Fibroblast of mammary gland (primary cell): Measurements from ENCODE around the gene CCDC121.
A peak's percentile ranks its signal among the peaks of the same experiment; 100 is the strongest.
"Not testable (repeated sequence)": the region's sequence is repeated elsewhere in the genome, so short reads cannot be mapped to it uniquely, and the experiment has no call there.

ENCODE experiments used
- DNase-seq: peaks from one replicate; pipeline ENCODE4 v3.0.0-alpha.2; 2010; ENCODE audit warnings: low read depth
- H3K4me3 ChIP-seq: 2 replicates; pipeline ENCODE4 v1.5.1; 2011; ENCODE audit warnings: low read depth, mild to moderate bottlenecking, low read length, moderate library complexity; ENCODE audit not compliant: control insufficient read depth
- CTCF ChIP-seq: conservative IDR thresholded peaks from 2 replicates; pipeline ENCODE4 v1.5.1; 2011; ENCODE audit warnings: low read depth, low read length, inconsistent platforms; ENCODE audit not compliant: control insufficient read depth, insufficient read depth

The CCDC121 gene

GRCh38 chr2:27638037-27638637 lies 9.3 kb upstream of the CCDC121 start:
- peak; percentile 97 for DNase-seq
- no peak overlapping the region for H3K4me3 ChIP-seq
- TF ChIP-seq CTCF = no peak

DNA sequence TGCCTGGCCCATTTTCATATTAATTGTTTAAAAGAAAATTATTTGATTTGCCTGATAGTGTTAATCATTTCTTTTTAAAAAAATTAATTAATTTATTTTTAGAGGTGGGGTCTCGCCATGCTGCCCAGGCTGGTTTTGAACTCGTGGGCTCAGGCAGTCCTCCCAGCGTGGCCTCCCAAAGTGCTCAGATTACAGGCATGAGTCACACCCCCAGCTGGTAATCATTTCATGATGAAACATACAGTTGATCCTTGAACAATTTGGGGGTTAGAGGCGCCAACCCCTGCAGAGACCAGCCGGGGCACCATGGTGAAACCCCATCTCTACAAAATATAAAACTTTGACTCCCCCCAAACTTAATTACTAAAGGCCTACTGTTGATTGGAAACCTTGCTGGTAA lies 8.0 kb upstream of the CCDC121 start:
- peak; percentile 59 for DNase-seq
- TF ChIP-seq CTCF = no peak
- H3K4me3 ChIP-seq = no peak overlapping the region

DNA sequence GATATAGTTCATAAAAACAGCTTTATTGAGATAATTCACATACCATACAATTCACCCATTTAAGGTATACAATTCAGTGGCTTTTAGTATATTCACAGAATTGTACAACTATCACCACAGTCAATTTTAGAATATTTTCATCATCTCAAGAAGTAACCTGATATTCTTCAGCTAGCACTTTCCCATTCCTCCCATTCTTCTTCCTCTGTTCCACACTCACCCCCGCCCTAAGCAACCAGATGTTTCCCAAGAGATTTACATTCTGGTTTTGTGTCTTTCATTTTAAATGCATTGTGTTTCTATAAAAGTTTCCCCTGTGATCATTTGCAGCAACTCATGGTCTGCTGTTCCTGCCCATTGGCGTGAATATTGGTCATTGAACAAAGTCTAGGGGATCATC lies 5.5 kb upstream of the CCDC121 start:
- no peak for TF ChIP-seq CTCF
- no peak for DNase-seq
- no peak overlapping the region for H3K4me3 ChIP-seq

- not testable (repeated sequence) for H3K4me3 ChIP-seq, DNase-seq
Observed at GRCh38 chr2:27630257-27630656, 1.4 kb upstream of the CCDC121 start.

- peak; percentile 95 for DNase-seq
- peak overlapping the region; percentile 84 for H3K4me3 ChIP-seq
- TF ChIP-seq CTCF = no peak
Observed at GRCh38 chr2:27627963-27628766, 647 bp downstream of the CCDC121 start.

- peak; percentile 32 for DNase-seq
- not testable (repeated sequence) for H3K4me3 ChIP-seq
Observed at GRCh38 chr2:27626921-27627320, 1.9 kb downstream of the CCDC121 start.

GRCh38 chr2:27626323-27626722 lies 2.5 kb downstream of the CCDC121 start:
- DNase-seq, H3K4me3 ChIP-seq: not testable (repeated sequence)

DNA sequence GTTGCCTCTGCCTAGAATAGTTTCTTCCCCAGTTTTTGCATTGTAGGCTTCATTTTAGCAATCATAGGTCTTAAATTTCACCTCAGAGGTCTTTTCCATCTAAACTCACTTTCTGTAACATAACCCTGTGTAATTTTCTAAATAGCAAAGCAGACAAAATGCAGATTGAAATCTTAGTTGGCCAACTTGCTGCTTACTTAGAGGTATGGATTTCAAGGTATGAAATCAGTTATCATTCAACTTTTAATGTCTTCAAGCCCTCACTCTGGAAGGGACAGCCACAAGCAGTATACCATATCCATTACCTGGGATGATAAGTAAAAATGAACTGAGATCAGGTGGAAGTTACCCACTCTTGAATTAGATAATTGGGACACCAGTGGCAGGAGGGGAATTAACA lies 3.9 kb downstream of the CCDC121 start:
- no peak for TF ChIP-seq CTCF
- DNase-seq = no peak
- no peak overlapping the region for H3K4me3 ChIP-seq
